Endothelial cell of umbilical vein (primary cell): ENCODE measurements around the gene C6. TPM values are rescaled to one million over a fixed set of nuclear protein-coding genes. Genes with fewer than 3 reads are reported as not detected.

Experiments
- BruUV-seq: library from RNA; stranded (reverse); fragments of 400-500 nt; replicated peaks from 2 replicates; lab custom pipeline; 2021; lab: Mats Ljungman, UMichigan
- CTCF ChIA-PET: fragments of 300-600, 350-600 bp; sonication (Branson Sonifier 250); formaldehyde crosslinking; loops from one replicate; lab custom pipeline; 2021; ENCODE audit warnings: antibody characterized with exemption, inconsistent platforms; lab: Charles Lee
- POLR2A ChIA-PET: fragments of 300-600, 350-600 bp; sonication (Branson Sonifier 250); formaldehyde crosslinking; loops from one replicate; lab custom pipeline; 2021; ENCODE audit warnings: antibody characterized with exemption, inconsistent platforms; lab: Charles Lee
- DNase-seq: peaks from one replicate; pipeline ENCODE4 v3.0.0-alpha.2; 2011; ENCODE audit warnings: low read depth, low spot score
- FAIRE-seq: peaks from 2 replicates; lab custom pipeline; 2011; peaks lifted over from hg19 to GRCh38; lab: Jason Lieb, UNC
- H2AFZ ChIP-seq: 2 replicates; pipeline ENCODE4 v1.6.0; 2012; ENCODE audit warnings: low read depth, low read length, control low read depth, inconsistent platforms
- H3K27ac ChIP-seq: 2 replicates; pipeline ENCODE4 v1.5.1; 2011; ENCODE audit warnings: low read depth, mild to moderate bottlenecking, control low read depth, low read length, moderate library complexity; ENCODE audit not compliant: insufficient read depth
- H3K27me3 ChIP-seq, 2 experiments: 2 replicates each; pipeline versions ENCODE4 v1.6.0 to v1.6.1; 2011; ENCODE audit warnings: low read length in 2 of 2, mixed read lengths in 1 of 2; ENCODE audit not compliant: control insufficient read depth in 2 of 2, insufficient read depth in 2 of 2
- H3K36me3 ChIP-seq, 2 experiments: 2 replicates in 1 of 2; 3 replicates in 1 of 2; pipeline ENCODE4 v1.5.1; 2011; ENCODE audit warnings: low read length in 2 of 2, mild to moderate bottlenecking in 1 of 2, moderate library complexity in 1 of 2; ENCODE audit not compliant: control insufficient read depth in 2 of 2, insufficient read depth in 2 of 2; ENCODE audit errors: extremely low read depth in 1 of 2
- H3K4me1 ChIP-seq: 3 replicates; pipeline ENCODE4 v1.5.1; 2011; ENCODE audit warnings: mild to moderate bottlenecking, low read length; ENCODE audit not compliant: control insufficient read depth, insufficient read depth; ENCODE audit errors: extremely low read depth
- H3K4me2 ChIP-seq: 2 replicates; pipeline ENCODE4 v1.6.1; 2011; ENCODE audit warnings: low read length, control low read depth, mixed read lengths; ENCODE audit not compliant: insufficient read depth
- H3K4me3 ChIP-seq, 3 experiments: fragments of 200-600 bp in 1 of 3; sonication (generic), shearing (Covaris generic) in 1 of 3; replicated peaks in 1 of 3; 2 replicates each; pipeline ENCODE4 v1.5.1; 2011 to 2016; ENCODE audit warnings: control low read depth in 3 of 3, low read length in 3 of 3, mild to moderate bottlenecking in 2 of 3, inconsistent platforms in 1 of 3, low read depth in 1 of 3, moderate library complexity in 1 of 3; ENCODE audit not compliant: insufficient read depth in 1 of 3
- H3K79me2 ChIP-seq: 2 replicates; pipeline ENCODE4 v1.6.0; 2012; ENCODE audit warnings: low read length, inconsistent platforms; ENCODE audit not compliant: control insufficient read depth, insufficient read depth
- H3K9ac ChIP-seq: replicated peaks from 2 replicates; pipeline ENCODE3; 2011; ENCODE audit warnings: low read length, control low read depth; ENCODE audit not compliant: insufficient read depth; ENCODE audit errors: extremely low read depth
- H3K9me1 ChIP-seq: replicated peaks from 3 replicates; pipeline ENCODE4 v1.6.0; 2011; ENCODE audit warnings: mild to moderate bottlenecking, low read length; ENCODE audit not compliant: control insufficient read depth, insufficient read depth; ENCODE audit errors: extremely low read depth
- H3K9me3 ChIP-seq: replicated peaks from 2 replicates; pipeline ENCODE4 v1.5.1; 2012; ENCODE audit warnings: low read length, inconsistent platforms; ENCODE audit not compliant: control insufficient read depth, insufficient read depth
- H4K20me1 ChIP-seq: replicated peaks from 2 replicates; pipeline ENCODE3; 2011; ENCODE audit warnings: mild to moderate bottlenecking, low read length; ENCODE audit not compliant: control insufficient read depth, insufficient read depth; ENCODE audit errors: extremely low read depth
- EZH2 ChIP-seq: IDR thresholded peaks from 2 replicates; pipeline ENCODE4 v1.6.1; 2012; ENCODE audit warnings: borderline replicate concordance, low read depth, mild to moderate bottlenecking, moderate library complexity, low read length, inconsistent platforms; ENCODE audit not compliant: severe bottlenecking
- FOS ChIP-seq: IDR thresholded peaks from 2 replicates; pipeline ENCODE4 v1.6.1; 2011; ENCODE audit warnings: mild to moderate bottlenecking, low read length, moderate library complexity, borderline replicate concordance; ENCODE audit not compliant: insufficient read depth
- GATA2 ChIP-seq: IDR thresholded peaks from 2 replicates; pipeline ENCODE4 v1.7.0; 2011; ENCODE audit warnings: low read depth, mild to moderate bottlenecking, moderate library complexity, mixed read lengths, low read length; ENCODE audit not compliant: insufficient read length, insufficient read depth
- JUN ChIP-seq: IDR thresholded peaks from 2 replicates; pipeline ENCODE4 v1.6.1; 2011; ENCODE audit warnings: borderline replicate concordance, low read depth; ENCODE audit not compliant: insufficient read length, insufficient read depth
- MAX ChIP-seq: IDR thresholded peaks from 2 replicates; pipeline ENCODE4 v1.6.1; 2011; ENCODE audit not compliant: insufficient read depth, insufficient read length
- MYC ChIP-seq: IDR thresholded peaks from one replicate; pipeline ENCODE4 v1.6.1; 2011; ENCODE audit warnings: mild to moderate bottlenecking, low read depth, low read length
- POLR2A ChIP-seq: IDR thresholded peaks from 2 replicates; pipeline ENCODE4 v1.6.1; 2012; ENCODE audit warnings: low read depth, mild to moderate bottlenecking, control low read depth, low read length
- POLR2AphosphoS5 ChIP-seq: IDR thresholded peaks from 2 replicates; pipeline ENCODE4 v1.6.1; 2012; ENCODE audit warnings: low read depth, mild to moderate bottlenecking, control low read depth, low read length, moderate library complexity; ENCODE audit not compliant: insufficient read depth
- dilution Hi-C: fragments of 300-500 bp; cut with MboI; formaldehyde crosslinking; loops from one replicate; pipeline ENCODE4 v1.15.0; 2019; ENCODE audit warnings: low sequenced_read_pairs; ENCODE audit not compliant: extremely low pct_ligation_motif_present
- intact Hi-C: fragments of 100-400 bp; cut with micrococcal nuclease; formaldehyde crosslinking; loops from one replicate; pipeline ENCODE4 v1.10.0; 2022
- polyA plus RNA-seq, 4 experiments: library from polyadenylated mRNA; depleted of rRNA in 3 of 4; stranded (reverse) in 3 of 4; unstranded in 1 of 4; fragments of >200 nt; gene quantifications; 2 replicates each; pipeline versions ENCODE4 v1.2.1 to v1.2.3, GENCODE V29; 2011 to 2012; ENCODE audit warnings: missing spikeins in 1 of 4
- total RNA-seq: library from RNA; stranded (reverse); gene quantifications from 2 replicates; pipeline ENCODE4 v1.2.3, GENCODE V29; 2021
- TF ChIP-seq, protein P1 (sequence below), 2 donors: IDR thresholded peaks; 1 replicate in 1 of 2; 2 replicates in 1 of 2; pipeline ENCODE4 v1.5.1; 2011; ENCODE audit warnings: low read length in 2 of 2, mild to moderate bottlenecking in 2 of 2, moderate library complexity in 2 of 2, control low read depth in 1 of 2, inconsistent platforms in 1 of 2, low read depth in 1 of 2; ENCODE audit not compliant: insufficient read depth in 1 of 2; ENCODE audit errors: extremely low read depth in 1 of 2

C6 gene
- total and polyA plus RNA-seq, 2 donors (not counting 3 experiments of a cell fraction or from before 2014, with no cell fraction given) = not detected

GRCh38 chr5:41246376-41246775 is 33.0 kb upstream of the C6 start:
- Histone ChIP-seq H3K79me2 (no peaks in the 10 kb centered on the region), H2AFZ (no peak overlapping the region), H4K20me1 (no peaks in the 10 kb centered on the region), H3K36me3 (no peaks in the 10 kb centered on the region), H3K27me3 (no peaks in the 10 kb centered on the region), H3K4me3 (no peak overlapping the region), H3K4me1 (no peaks in the 10 kb centered on the region), H3K9me3 (no peaks in the 10 kb centered on the region), H3K9me1 (no peaks in the 10 kb centered on the region), H3K9ac (no peak overlapping the region), H3K4me2 (no peak overlapping the region), H3K27ac (no peak overlapping the region)
- no TSS peak for BruUV-seq
- TF ChIP-seq, protein P1, sequence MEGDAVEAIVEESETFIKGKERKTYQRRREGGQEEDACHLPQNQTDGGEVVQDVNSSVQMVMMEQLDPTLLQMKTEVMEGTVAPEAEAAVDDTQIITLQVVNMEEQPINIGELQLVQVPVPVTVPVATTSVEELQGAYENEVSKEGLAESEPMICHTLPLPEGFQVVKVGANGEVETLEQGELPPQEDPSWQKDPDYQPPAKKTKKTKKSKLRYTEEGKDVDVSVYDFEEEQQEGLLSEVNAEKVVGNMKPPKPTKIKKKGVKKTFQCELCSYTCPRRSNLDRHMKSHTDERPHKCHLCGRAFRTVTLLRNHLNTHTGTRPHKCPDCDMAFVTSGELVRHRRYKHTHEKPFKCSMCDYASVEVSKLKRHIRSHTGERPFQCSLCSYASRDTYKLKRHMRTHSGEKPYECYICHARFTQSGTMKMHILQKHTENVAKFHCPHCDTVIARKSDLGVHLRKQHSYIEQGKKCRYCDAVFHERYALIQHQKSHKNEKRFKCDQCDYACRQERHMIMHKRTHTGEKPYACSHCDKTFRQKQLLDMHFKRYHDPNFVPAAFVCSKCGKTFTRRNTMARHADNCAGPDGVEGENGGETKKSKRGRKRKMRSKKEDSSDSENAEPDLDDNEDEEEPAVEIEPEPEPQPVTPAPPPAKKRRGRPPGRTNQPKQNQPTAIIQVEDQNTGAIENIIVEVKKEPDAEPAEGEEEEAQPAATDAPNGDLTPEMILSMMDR (IDR thresholded peaks at IDR 0.05; ENCODE audit: extremely low read depth in 1 of 2, insufficient read depth in 1 of 2, low read depth in 1 of 2, low read length in 2 of 2) = no peak
- TF ChIP-seq GATA2 (no peak), FOS (no peak)
- CTCF ChIA-PET = no interaction called here
- no peak for FAIRE-seq
- DNase-seq = no peak
- dilution Hi-C loops (no loop called here), intact Hi-C loops (no loop called here)
- POLR2A ChIA-PET = no interaction called here

DNA sequence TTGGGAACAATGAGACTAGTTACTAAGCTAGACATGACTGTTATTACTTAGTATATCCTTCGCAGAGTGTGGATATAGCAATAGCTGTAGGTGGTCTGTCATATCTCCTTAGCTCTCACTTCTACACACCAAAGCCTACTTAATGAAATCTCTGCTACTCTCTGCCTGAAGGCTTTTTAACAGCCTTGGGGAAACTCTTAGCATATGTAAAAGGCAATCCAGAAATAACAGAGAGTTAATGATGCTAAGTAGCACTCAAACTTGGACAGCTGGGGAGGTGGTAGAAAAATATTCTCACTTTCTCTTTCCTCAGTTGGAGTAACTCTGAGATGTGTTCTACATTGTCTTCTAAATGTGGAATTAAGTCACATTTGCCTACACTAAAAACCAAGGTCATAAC is 30.2 kb upstream of the C6 start:
- no peak overlapping the region for H3K9ac ChIP-seq
- no peak overlapping the region for H2AFZ ChIP-seq
- H3K9me3 ChIP-seq = no peaks in the 10 kb centered on the region
- DNase-seq (no peak), FAIRE-seq (no peak)
- no TSS peak for BruUV-seq
- H3K79me2 ChIP-seq = no peaks in the 10 kb centered on the region
- no peak overlapping the region for H3K4me3 ChIP-seq
- dilution Hi-C loops = no loop called here
- no peaks in the 10 kb centered on the region for H3K36me3 ChIP-seq
- H3K9me1 ChIP-seq = no peaks in the 10 kb centered on the region
- H3K27ac ChIP-seq = no peak overlapping the region
- ChIA-PET POLR2A (no interaction called here), CTCF (no interaction called here)
- no peaks in the 10 kb centered on the region for H3K4me1 ChIP-seq
- no peak for TF ChIP-seq MAX
- TF ChIP-seq MYC = no peak
- no peak for TF ChIP-seq POLR2AphosphoS5
- TF ChIP-seq POLR2A = no peak
- TF ChIP-seq, protein P1 (IDR thresholded peaks at IDR 0.05; ENCODE audit: extremely low read depth in 1 of 2, insufficient read depth in 1 of 2, low read depth in 1 of 2, low read length in 2 of 2) = no peak
- TF ChIP-seq FOS = no peak
- no peak for TF ChIP-seq EZH2
- no peak for TF ChIP-seq GATA2
- TF ChIP-seq JUN = no peak
- H4K20me1 ChIP-seq = no peaks in the 10 kb centered on the region
- intact Hi-C loops = no loop called here
- H3K4me2 ChIP-seq = no peak overlapping the region
- H3K27me3 ChIP-seq = no peaks in the 10 kb centered on the region
